ENCODE results near the gene ODC1. TPM values are rescaled to one million over a fixed set of nuclear protein-coding genes. Genes with fewer than 3 reads are reported as not detected.

The ODC1 gene
- polyA plus RNA-seq, 1 donor (not counting 4 experiments of a cell fraction or from before 2014, with no cell fraction given): 637 TPM

- peaks cover 2 to 10% of the 10 kb centered on the region in 2 experiments for H3K36me3 ChIP-seq (ENCODE audit: control insufficient read depth in 2 of 2, extremely low read depth in 1 of 2, insufficient read depth in 2 of 2, low read length in 2 of 2)
- H3K27me3 ChIP-seq (ENCODE audit: control insufficient read depth, extremely low read depth, insufficient read depth, low read length): no peaks in the 10 kb centered on the region
- no peak for DNase-seq (ENCODE audit: low read depth, low spot score)
These were observed 33.5 kb downstream of the ODC1 start for GRCh38 chr2:10414591-10414990.

GRCh38 chr2:10413991-10414451 lies 34.1 kb downstream of the ODC1 start:
- H3K36me3 ChIP-seq (ENCODE audit: control insufficient read depth in 2 of 2, extremely low read depth in 1 of 2, insufficient read depth in 2 of 2, low read length in 2 of 2): peaks cover 2 to 10% of the 10 kb centered on the region in 2 experiments
- H2AFZ ChIP-seq (ENCODE audit: control insufficient read depth, low read length): no peak overlapping the region
- no peak for FAIRE-seq
- peaks cover 2% of the 10 kb centered on the region for H4K20me1 ChIP-seq (ENCODE audit: control insufficient read depth, extremely low read depth, insufficient read depth, low read length)
- no peak overlapping the region for H3K4me3 ChIP-seq (ENCODE audit: control insufficient read depth in 2 of 3, extremely low read depth in 1 of 3, insufficient read depth in 2 of 3, low read depth in 1 of 3, low read length in 3 of 3)
- H3K9ac ChIP-seq (ENCODE audit: control insufficient read depth, extremely low read depth, insufficient read depth, low read length): no peak overlapping the region
- no peaks in the 10 kb centered on the region for H3K79me2 ChIP-seq (ENCODE audit: control insufficient read depth, insufficient read depth, low read length)
- H3K4me1 ChIP-seq (ENCODE audit: control insufficient read depth, extremely low read depth, insufficient read depth, low read length): peaks cover 32% of the 10 kb centered on the region
- dilution Hi-C loops (cut with MboI; ENCODE audit: extremely low pct_ligation_motif_present, low sequenced_read_pairs): no loop called here
- H3K27ac ChIP-seq (ENCODE audit: control insufficient read depth, insufficient read depth, low read length): peak overlapping the region; percentile 27
- TF ChIP-seq CTCF (optimal IDR thresholded peaks at IDR 0.05 in 1 of 3, IDR thresholded peaks at IDR 0.05 in 1 of 3, conservative IDR thresholded peaks at IDR 0.05 in 1 of 3; ENCODE audit: extremely low read depth in 1 of 3, insufficient read depth in 2 of 3, low read length in 3 of 3): no peak
- TF ChIP-seq EZH2 (IDR thresholded peaks at IDR 0.05; ENCODE audit: low read length): no peak
- H3K9me3 ChIP-seq (ENCODE audit: control insufficient read depth, low read depth, low read length): no peaks in the 10 kb centered on the region
- no peak for DNase-seq (ENCODE audit: low read depth, low spot score)
- peak overlapping the region; percentile 43 for H3K4me2 ChIP-seq (ENCODE audit: control insufficient read depth, extremely low read depth, insufficient read depth, low read depth, low read length)
- H3K9me1 ChIP-seq (ENCODE audit: control insufficient read depth, extremely low read depth, insufficient read depth, low read length): peaks cover 4% of the 10 kb centered on the region
- no peaks in the 10 kb centered on the region for H3K27me3 ChIP-seq (ENCODE audit: control insufficient read depth, extremely low read depth, insufficient read depth, low read length)

More at GRCh38 chr2:10414591-10414990, 33.5 kb downstream of the ODC1 start:
- FAIRE-seq: no peak
- Histone ChIP-seq H3K4me2 (ENCODE audit: control insufficient read depth, extremely low read depth, insufficient read depth, low read depth, low read length) (no peak overlapping the region), H4K20me1 (ENCODE audit: control insufficient read depth, extremely low read depth, insufficient read depth, low read length) (peaks cover 2% of the 10 kb centered on the region), H3K9me1 (ENCODE audit: control insufficient read depth, extremely low read depth, insufficient read depth, low read length) (peaks cover 4% of the 10 kb centered on the region), H3K9me3 (ENCODE audit: control insufficient read depth, low read depth, low read length) (no peaks in the 10 kb centered on the region), H3K4me3 (ENCODE audit: control insufficient read depth in 2 of 3, extremely low read depth in 1 of 3, insufficient read depth in 2 of 3, low read depth in 1 of 3, low read length in 3 of 3) (no peak overlapping the region), H3K4me1 (ENCODE audit: control insufficient read depth, extremely low read depth, insufficient read depth, low read length) (peaks cover 27% of the 10 kb centered on the region), H3K79me2 (ENCODE audit: control insufficient read depth, insufficient read depth, low read length) (no peaks in the 10 kb centered on the region), H2AFZ (ENCODE audit: control insufficient read depth, low read length) (no peak overlapping the region), H3K9ac (ENCODE audit: control insufficient read depth, extremely low read depth, insufficient read depth, low read length) (no peak overlapping the region), H3K27ac (ENCODE audit: control insufficient read depth, insufficient read depth, low read length) (no peak overlapping the region)
- dilution Hi-C loops (cut with MboI; ENCODE audit: extremely low pct_ligation_motif_present, low sequenced_read_pairs): no loop called here
- TF ChIP-seq CTCF (optimal IDR thresholded peaks at IDR 0.05 in 1 of 3, IDR thresholded peaks at IDR 0.05 in 1 of 3, conservative IDR thresholded peaks at IDR 0.05 in 1 of 3; ENCODE audit: extremely low read depth in 1 of 3, insufficient read depth in 2 of 3, low read length in 3 of 3) (no peak), EZH2 (IDR thresholded peaks at IDR 0.05; ENCODE audit: low read length) (no peak)
